HG03095 (cell line): ENCODE results near the gene KRTAP20-1.

Experiments
- ATAC-seq: cut with Tn5 transposase; IDR thresholded peaks from one replicate; pipeline ENCODE4 v1.9.1; 2021; ENCODE audit warnings: moderate library complexity; ENCODE audit not compliant: unreplicated experiment

The KRTAP20-1 gene

GRCh38 chr21:30642564-30642963 lies 26.3 kb downstream of the KRTAP20-1 start, which contains the start of gene KRTAP20-3:
Gene KRTAP20-3 (plus strand): TSS chr21:30642864.
- no peak for ATAC-seq

- no peak for ATAC-seq
Observed at GRCh38 chr21:30646904-30647414, 30.7 kb downstream of the KRTAP20-1 start.

DNA sequence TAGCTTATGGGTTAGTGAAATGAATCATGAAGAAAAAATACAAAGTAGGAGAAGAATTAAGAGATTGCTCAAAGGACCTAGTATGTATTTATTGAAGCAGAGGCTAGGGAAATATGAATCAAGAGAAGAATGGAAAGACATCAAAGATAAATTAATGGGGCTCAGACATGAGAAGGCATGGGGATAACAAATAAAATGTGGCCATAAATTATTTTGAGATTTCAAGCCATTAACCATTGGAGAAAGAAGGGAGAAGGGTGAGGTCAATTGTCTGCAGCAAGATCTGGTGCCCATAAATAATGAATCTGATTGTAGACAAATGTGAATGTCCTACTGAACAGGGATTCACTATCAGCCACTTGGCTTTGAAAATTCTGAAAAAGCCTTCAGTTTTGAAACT lies 36.7 kb downstream of the KRTAP20-1 start:
- no peak for ATAC-seq
